Upper lobe of left lung (tissue), 4 donors: ENCODE measurements around the gene PTPRN2.

Experiments used
- CTCF ChIP-seq, 6 experiments: fragments of 450-650 bp in 4 of 6; fragments of 200-600 bp in 2 of 6; sonication (generic) in 2 of 6; IDR thresholded peaks; one replicate each; pipeline ENCODE4 v1.5.1; 2016 to 2019; ENCODE audit warnings: antibody characterized with exemption in 6 of 6
- EP300 ChIP-seq, 4 donors: sonication (generic); formaldehyde crosslinking; IDR thresholded peaks; one replicate each; pipeline ENCODE4 v1.5.1; 2017; ENCODE audit warnings: antibody characterized with exemption in 4 of 4, control low read depth in 2 of 4
- POLR2A ChIP-seq, 4 donors: fragments of 450-650 bp; IDR thresholded peaks; one replicate each; pipeline ENCODE4 v1.5.1; 2016 to 2017; ENCODE audit warnings: antibody characterized with exemption in 4 of 4, mild to moderate bottlenecking in 2 of 4
- POLR2AphosphoS5 ChIP-seq, 2 donors: sonication (generic); formaldehyde crosslinking; IDR thresholded peaks; one replicate each; pipeline ENCODE4 v1.5.1; 2017; ENCODE audit warnings: antibody characterized with exemption in 2 of 2

- no peak for TF ChIP-seq CTCF (IDR thresholded peaks at IDR 0.05)
- no peak for TF ChIP-seq EP300 (IDR thresholded peaks at IDR 0.05)
- TF ChIP-seq POLR2A (IDR thresholded peaks at IDR 0.05), result no peak
- TF ChIP-seq POLR2AphosphoS5 (IDR thresholded peaks at IDR 0.05), result no peak
These were observed 696.7 kb downstream of the PTPRN2 start for GRCh38 chr7:157890921-157891401.
